Left renal cortex interstitium (tissue), 4 donors: ENCODE data around the gene ERAS. TPM values are rescaled to one million over a fixed set of nuclear protein-coding genes. Genes with fewer than 3 reads are reported as not detected.
"Not testable (repeated sequence)": the region's sequence is repeated elsewhere in the genome, so short reads cannot be mapped to it uniquely, and the experiment has no call there.

ENCODE experiments used
- DNase-seq, 4 donors: peaks; one replicate each; pipeline ENCODE4 v3.0.0-alpha.2; 2013; ENCODE audit warnings: low read depth in 4 of 4, low spot score in 2 of 4, missing footprints in 1 of 4
- polyA plus RNA-seq, 4 donors: library from polyadenylated mRNA; unstranded; fragments of 120-200 nt; gene quantifications; one replicate each; pipeline ENCODE4 v1.2.1, GENCODE V29; 2013; ENCODE audit not compliant: insufficient read length in 4 of 4

The ERAS gene
- polyA plus RNA-seq, 4 donors, result 0.16 to 0.36 TPM; not detected in 2

GRCh38 chrX:48831136-48831908, 5.0 kb downstream of the ERAS start:
- no peak for DNase-seq

GRCh38 chrX:48831909-48832291, 5.6 kb downstream of the ERAS start:
- no peak for DNase-seq

- DNase-seq, result no peak
These were observed 7.3 kb downstream of the ERAS start for GRCh38 chrX:48833542-48834138.

- no peak for DNase-seq
These were observed 8.0 kb downstream of the ERAS start for GRCh38 chrX:48834383-48834709.

- peak in 1 of 4 donors; percentile 27 for DNase-seq
These were observed 9.4 kb downstream of the ERAS start, which contains the start of gene PCSK1N for GRCh38 chrX:48835524-48836329. TSS of gene PCSK1N (minus strand) at chrX:48835610. CDS start at chrX:48835532, 78 bp downstream.

GRCh38 chrX:48839686-48840085, 13.4 kb downstream of the ERAS start:
- DNase-seq, result no peak

GRCh38 chrX:48848847-48849246, 22.5 kb downstream of the ERAS start:
- no peak for DNase-seq

- DNase-seq, result no peak
These were observed 26.5 kb downstream of the ERAS start for GRCh38 chrX:48852857-48853256.

GRCh38 chrX:48853494-48853893, 27.2 kb downstream of the ERAS start:
- not testable (repeated sequence) for DNase-seq

- DNase-seq, result not testable (repeated sequence)
These were observed 27.9 kb downstream of the ERAS start for GRCh38 chrX:48854121-48854804.

GRCh38 chrX:48854898-48855297, 28.6 kb downstream of the ERAS start:
- no peak for DNase-seq

- no peak for DNase-seq
These were observed 37.9 kb downstream of the ERAS start for GRCh38 chrX:48864210-48864609.

- DNase-seq, result not testable (repeated sequence)
These were observed 45.7 kb downstream of the ERAS start for GRCh38 chrX:48872017-48872416.

- not testable (repeated sequence) for DNase-seq
These were observed 50.6 kb downstream of the ERAS start for GRCh38 chrX:48876944-48877343.

Other genes with a start within 250 kb of the ERAS start
- 100 to 1,000 TPM; 122 to 154 (median 140) TPM for gene WDR13, start 229.0 kb upstream of the ERAS start, polyA plus RNA-seq
- gene WAS, start 142.7 kb upstream of the ERAS start, polyA plus RNA-seq, result 1 to 10 TPM; 2.8 to 5.0 (median 3.2) TPM
- 1 to 10 TPM; 6.2 to 8.1 (median 6.8) TPM for gene SUV39H1, start 129.8 kb upstream of the ERAS start, polyA plus RNA-seq
- 1 to 10 TPM; 1.4 to 1.9 (median 1.7) TPM for gene GLOD5, start 64.8 kb upstream of the ERAS start, polyA plus RNA-seq
- 1 to 10 TPM in 1 of 4 donors, under 1 TPM in 3; 0.38 to 1.3 (median 0.87) TPM for gene GATA1, start 39.9 kb upstream of the ERAS start, polyA plus RNA-seq
- 100 to 1,000 TPM; 135 to 220 (median 177) TPM for gene HDAC6, start 24.4 kb upstream of the ERAS start, polyA plus RNA-seq
- gene PCSK1N, start 9.1 kb downstream of the ERAS start, polyA plus RNA-seq, result 10 to 100 TPM in 2 of 4 donors, 1 to 10 TPM in 2; 8.4 to 22.7 (median 14.5) TPM
- 10 to 100 TPM; 37.2 to 61.4 (median 50.1) TPM for gene TIMM17B, start 71.3 kb downstream of the ERAS start, polyA plus RNA-seq
- gene PQBP1, start 71.4 kb downstream of the ERAS start, polyA plus RNA-seq, result 10 to 100 TPM; 73.1 to 89.9 (median 77.8) TPM
- gene SLC35A2, start 85.1 kb downstream of the ERAS start, polyA plus RNA-seq, result 10 to 100 TPM; 30.4 to 37.3 (median 33.0) TPM
- 1 to 10 TPM; 5.9 to 8.8 (median 7.4) TPM for gene PIM2, start 92.5 kb downstream of the ERAS start, polyA plus RNA-seq
- 10 to 100 TPM; 62.5 to 72.7 (median 67.7) TPM for gene OTUD5, start 131.1 kb downstream of the ERAS start, polyA plus RNA-seq
- 1 to 10 TPM; 2.3 to 3.4 (median 2.8) TPM for gene KCND1, start 145.3 kb downstream of the ERAS start, polyA plus RNA-seq
- gene GRIPAP1, start 175.8 kb downstream of the ERAS start, polyA plus RNA-seq, result 10 to 100 TPM; 36.0 to 72.1 (median 51.3) TPM
- gene TFE3, start 216.8 kb downstream of the ERAS start, polyA plus RNA-seq, result 10 to 100 TPM; 26.9 to 39.1 (median 33.8) TPM
- 10 to 100 TPM in 3 of 4 donors, 1 to 10 TPM in 1; 7.9 to 20.0 (median 13.0) TPM for gene CCDC120, start 232.5 kb downstream of the ERAS start, polyA plus RNA-seq
- gene PRAF2, start 247.5 kb downstream of the ERAS start, polyA plus RNA-seq, result 10 to 100 TPM; 31.6 to 46.2 (median 41.1) TPM